CD4-positive, alpha-beta T cell (primary cell): ENCODE measurements around the gene CDC37. TPM values are rescaled to one million over a fixed set of nuclear protein-coding genes. Genes with fewer than 3 reads are reported as not detected.
"Not testable (repeated sequence)": the region's sequence is repeated elsewhere in the genome, so short reads cannot be mapped to it uniquely, and the experiment has no call there.

Experiments used
- ATAC-seq: fragments of 200-7000 bp; cut with Tn5 transposase; one replicate; pipeline ENCODE4 v1.10.0; 2022; ENCODE audit warnings: mild to moderate bottlenecking; ENCODE audit not compliant: poor library complexity
- CTCF ChIA-PET: fragments of 350-600 bp; sonication (Branson Sonifier 250); formaldehyde crosslinking; loops from one replicate; lab custom pipeline; 2021; ENCODE audit warnings: antibody characterized with exemption, inconsistent platforms; lab: Charles Lee
- POLR2A ChIA-PET: fragments of 350-600 bp; sonication (Branson Sonifier 250); formaldehyde crosslinking; loops from one replicate; lab custom pipeline; 2021; ENCODE audit warnings: antibody characterized with exemption, inconsistent platforms; lab: Charles Lee
- DNase-seq, 14 experiments: peaks; one replicate each; pipeline ENCODE4 v3.0.0-alpha.2; 2013 to 2020; ENCODE audit warnings: mixed read lengths in 2 of 14
- H3K27ac ChIP-seq, 2 donors: one replicate each; pipeline versions ENCODE4 v1.5.1 to v1.7.0; 2013; ENCODE audit warnings: low read length in 2 of 2, low read depth in 1 of 2, mild to moderate bottlenecking in 1 of 2
- H3K27me3 ChIP-seq, 2 experiments: 1 replicate in 1 of 2; 2 replicates in 1 of 2; pipeline versions ENCODE4 v1.6.1 to v1.7.0; 2013; ENCODE audit warnings: low read length in 2 of 2, control low read depth in 1 of 2, mild to moderate bottlenecking in 1 of 2, moderate library complexity in 1 of 2; ENCODE audit not compliant: insufficient read depth in 2 of 2, control insufficient read depth in 1 of 2
- H3K36me3 ChIP-seq: one replicate; pipeline ENCODE4 v1.6.1; 2013; ENCODE audit warnings: low read length, control low read depth; ENCODE audit not compliant: insufficient read depth
- H3K4me1 ChIP-seq: one replicate; pipeline ENCODE4 v1.6.1; 2013; ENCODE audit warnings: low read length, control low read depth; ENCODE audit not compliant: insufficient read depth
- H3K4me3 ChIP-seq: one replicate; pipeline ENCODE4 v1.5.1; 2013; ENCODE audit warnings: mild to moderate bottlenecking, low read length, moderate library complexity
- H3K9me3 ChIP-seq, 2 experiments: 1 replicate in 1 of 2; 2 replicates in 1 of 2; pipeline versions ENCODE4 v1.6.1 to v1.7.0; 2013; ENCODE audit warnings: low read length in 2 of 2, mild to moderate bottlenecking in 2 of 2, control low read depth in 1 of 2, moderate library complexity in 1 of 2; ENCODE audit not compliant: control insufficient read depth in 1 of 2, insufficient read depth in 1 of 2
- H3K27ac Mint-ChIP-seq: one replicate; pipeline ENCODE4 v1.8.0; 2020; ENCODE audit warnings: mixed read lengths
- H3K27me3 Mint-ChIP-seq: one replicate; pipeline ENCODE4 v1.8.0; 2021; ENCODE audit warnings: mixed read lengths
- H3K36me3 Mint-ChIP-seq: one replicate; pipeline ENCODE4 v1.8.0; 2021; ENCODE audit warnings: low read depth, mixed read lengths
- H3K4me1 Mint-ChIP-seq: one replicate; pipeline ENCODE4 v1.8.0; 2021; ENCODE audit warnings: low read depth, mixed read lengths
- H3K4me3 Mint-ChIP-seq: one replicate; pipeline ENCODE4 v1.8.0; 2020; ENCODE audit warnings: mild to moderate bottlenecking, mixed read lengths
- H3K9me3 Mint-ChIP-seq: one replicate; pipeline ENCODE4 v1.8.0; 2020; ENCODE audit warnings: mixed read lengths
- intact Hi-C, 2 experiments: fragments of 100-400 bp; cut with DNase I in 1 of 2; cut with micrococcal nuclease in 1 of 2; formaldehyde crosslinking; loops; one replicate each; pipeline versions ENCODE4 v1.15.1 to v1.9.0; 2023 to 2025; cut with DNase I, micrococcal nuclease
- total RNA-seq, 174 experiments: library from RNA in 2 of 174; stranded (reverse) in 2 of 174; gene quantifications; one replicate each; pipeline ENCODE4 v1.2.3 and lab custom pipeline; 2021 to 2026
- TF ChIP-seq, protein P1 (sequence below): fragments of 200-600 bp; IDR thresholded peaks from one replicate; pipeline ENCODE4 v1.8.0; 2022; ENCODE audit warnings: antibody characterized with exemption, mild to moderate bottlenecking

Gene CDC37
- total RNA-seq, 2 experiments from 2014 or later: 162 to 164 TPM

DNA sequence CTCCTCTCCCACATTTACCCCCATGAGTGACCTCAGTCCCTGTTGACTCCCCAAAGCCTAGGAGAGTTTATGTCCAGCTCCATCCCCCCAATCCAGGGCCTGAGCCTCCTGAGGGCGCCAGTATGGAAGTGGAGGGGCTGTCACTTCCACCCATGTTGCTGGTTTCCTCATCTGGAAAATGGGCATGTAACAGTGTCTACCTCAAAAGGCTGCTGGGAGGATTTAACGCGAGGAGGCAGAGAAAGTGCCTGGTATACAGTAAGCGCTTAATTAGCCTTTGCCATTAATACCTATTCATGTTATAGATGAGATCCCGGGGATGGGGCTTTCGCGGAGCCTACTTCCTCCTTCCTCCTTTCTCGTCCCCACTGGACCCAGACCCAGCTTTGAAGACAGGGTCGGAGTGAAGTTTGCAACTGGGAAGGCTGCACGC, 23.4 kb downstream of the CDC37 start:
- Mint-ChIP-seq H3K36me3 (peaks cover 33% of the 10 kb centered on the region), H3K27me3 (no peaks in the 10 kb centered on the region), H3K27ac (peak overlapping the region; percentile 77), H3K4me1 (peaks cover 24% of the 10 kb centered on the region), H3K4me3 (peak overlapping the region; percentile 92), H3K9me3 (no peaks in the 10 kb centered on the region)
- intact Hi-C loops: loop anchor here in 1 of 2 experiments (1.0 to 5.0 kb wide), 2 partner anchors 47 to 63 kb away; partner anchors contain the start of genes FDX2 and RAVER1
- H3K27me3 ChIP-seq: no peaks in the 10 kb centered on the region
- peaks cover 17% of the 10 kb centered on the region for H3K36me3 ChIP-seq
- DNase-seq: no peak
- ATAC-seq: no peak
- peaks cover 25% of the 10 kb centered on the region for H3K4me1 ChIP-seq
- no peaks in the 10 kb centered on the region for H3K9me3 ChIP-seq
- ChIA-PET POLR2A (interaction anchor here (0.6 to 3.7 kb wide), 8 partner anchors 8 to 247 kb away, joined by 3 to 51 read pairs (median 5); partner anchors contain the start of genes ICAM1 and RAVER1), CTCF (interaction anchor here (0.5 to 2.0 kb wide), 7 partner anchors 9 to 121 kb away, joined by 3 to 12 read pairs (median 8); partner anchors contain the start of gene ICAM1)
- peak overlapping the region; percentile 79 to 81 for H3K27ac ChIP-seq
- TF ChIP-seq, protein P1, sequence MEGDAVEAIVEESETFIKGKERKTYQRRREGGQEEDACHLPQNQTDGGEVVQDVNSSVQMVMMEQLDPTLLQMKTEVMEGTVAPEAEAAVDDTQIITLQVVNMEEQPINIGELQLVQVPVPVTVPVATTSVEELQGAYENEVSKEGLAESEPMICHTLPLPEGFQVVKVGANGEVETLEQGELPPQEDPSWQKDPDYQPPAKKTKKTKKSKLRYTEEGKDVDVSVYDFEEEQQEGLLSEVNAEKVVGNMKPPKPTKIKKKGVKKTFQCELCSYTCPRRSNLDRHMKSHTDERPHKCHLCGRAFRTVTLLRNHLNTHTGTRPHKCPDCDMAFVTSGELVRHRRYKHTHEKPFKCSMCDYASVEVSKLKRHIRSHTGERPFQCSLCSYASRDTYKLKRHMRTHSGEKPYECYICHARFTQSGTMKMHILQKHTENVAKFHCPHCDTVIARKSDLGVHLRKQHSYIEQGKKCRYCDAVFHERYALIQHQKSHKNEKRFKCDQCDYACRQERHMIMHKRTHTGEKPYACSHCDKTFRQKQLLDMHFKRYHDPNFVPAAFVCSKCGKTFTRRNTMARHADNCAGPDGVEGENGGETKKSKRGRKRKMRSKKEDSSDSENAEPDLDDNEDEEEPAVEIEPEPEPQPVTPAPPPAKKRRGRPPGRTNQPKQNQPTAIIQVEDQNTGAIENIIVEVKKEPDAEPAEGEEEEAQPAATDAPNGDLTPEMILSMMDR: no peak
- peak overlapping the region; percentile 81 for H3K4me3 ChIP-seq

DNA sequence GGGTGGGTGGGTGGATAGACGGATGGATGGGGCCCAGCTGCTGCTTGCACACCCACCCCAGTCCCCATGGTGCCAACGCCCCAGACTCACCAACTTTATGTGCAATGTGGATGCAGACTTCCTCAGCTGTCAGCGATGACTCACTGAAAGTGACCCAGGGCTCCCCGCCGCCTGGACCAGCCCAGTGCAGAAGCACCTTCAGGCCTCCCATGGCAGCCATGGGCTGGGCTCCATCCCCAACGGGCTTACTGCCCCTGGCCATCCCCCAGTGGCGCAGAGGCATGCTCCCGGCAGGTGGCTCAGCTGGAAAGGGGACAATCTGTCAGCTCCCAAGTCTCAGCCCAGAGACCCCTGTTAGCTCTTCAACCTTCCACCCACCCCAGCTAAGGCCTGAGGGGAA, 25.2 kb downstream of the CDC37 start:
- POLR2A ChIA-PET: interaction anchor here (3.7 kb wide), 1 partner anchor 108 kb away, joined by 51 read pairs; the partner anchor contains the start of gene ICAM1
- Histone ChIP-seq H3K27me3 (no peaks in the 10 kb centered on the region), H3K36me3 (peaks cover 22% of the 10 kb centered on the region), H3K9me3 (no peaks in the 10 kb centered on the region), H3K4me3 (no peak overlapping the region), H3K4me1 (peaks cover 25% of the 10 kb centered on the region), H3K27ac (no peak overlapping the region)
- CTCF ChIA-PET: interaction anchor here (1.2 kb wide), 1 partner anchor 10 kb away, joined by 3 read pairs; no protein-coding TSS in a partner anchor
- DNase-seq (peak in 1 of 14 experiments; percentile 31), ATAC-seq (no peak)
- H3K9me3 Mint-ChIP-seq: no peaks in the 10 kb centered on the region
- no peaks in the 10 kb centered on the region for H3K27me3 Mint-ChIP-seq
- H3K27ac Mint-ChIP-seq: no peak overlapping the region
- H3K36me3 Mint-ChIP-seq: peaks cover 42% of the 10 kb centered on the region
- intact Hi-C loops: no loop called here
- TF ChIP-seq, protein P1: no peak
- H3K4me1 Mint-ChIP-seq: peaks cover 24% of the 10 kb centered on the region
- H3K4me3 Mint-ChIP-seq: peak overlapping the region; percentile 25

DNA sequence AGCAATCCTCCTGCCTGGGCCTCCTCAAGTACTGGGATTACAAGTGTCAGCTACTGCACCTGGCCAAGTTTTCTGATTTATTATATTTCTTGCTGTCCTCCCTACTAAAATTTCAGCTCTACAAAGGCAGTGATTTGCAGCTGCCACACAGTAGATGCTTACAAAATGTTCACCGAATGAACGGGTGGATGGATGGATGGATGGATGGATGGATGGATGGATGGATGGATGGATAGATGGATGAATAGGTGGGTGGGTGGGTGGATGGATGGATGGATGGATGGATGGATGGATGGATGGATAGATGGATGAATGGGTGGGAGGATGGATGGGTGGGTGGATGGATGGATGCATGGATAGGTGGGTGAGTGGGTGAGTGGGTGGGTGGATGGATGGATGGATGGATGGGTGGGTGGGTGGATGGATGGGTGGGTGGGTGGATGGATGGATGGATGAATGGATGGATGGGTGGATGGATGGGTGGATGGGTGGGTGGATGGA, 26.2 kb downstream of the CDC37 start:
- H3K9me3 ChIP-seq, ATAC-seq, POLR2A ChIA-PET, H3K27ac Mint-ChIP-seq, H3K4me3 ChIP-seq, H3K27me3 Mint-ChIP-seq, H3K27ac ChIP-seq, H3K9me3 Mint-ChIP-seq, CTCF ChIA-PET, H3K4me3 Mint-ChIP-seq, intact Hi-C loops, H3K27me3 ChIP-seq, DNase-seq: not testable (repeated sequence)
- Histone ChIP-seq H3K36me3 (peaks cover 22% of the 10 kb centered on the region), H3K4me1 (peaks cover 25% of the 10 kb centered on the region)
- Mint-ChIP-seq H3K36me3 (peaks cover 43% of the 10 kb centered on the region), H3K4me1 (peaks cover 24% of the 10 kb centered on the region)
